SIG-M5 treated with dmso at 0.1 percent for 504 hours (cell line): ENCODE data around the gene RASSF7.
A peak's percentile ranks its signal among the peaks of the same experiment; 100 is the strongest.

Source experiments
- DNase-seq: peaks from one replicate; lab custom pipeline; 2025; ENCODE audit not compliant: unreplicated experiment; lab: John Stamatoyannopoulos, UW

RASSF7 gene

DNA sequence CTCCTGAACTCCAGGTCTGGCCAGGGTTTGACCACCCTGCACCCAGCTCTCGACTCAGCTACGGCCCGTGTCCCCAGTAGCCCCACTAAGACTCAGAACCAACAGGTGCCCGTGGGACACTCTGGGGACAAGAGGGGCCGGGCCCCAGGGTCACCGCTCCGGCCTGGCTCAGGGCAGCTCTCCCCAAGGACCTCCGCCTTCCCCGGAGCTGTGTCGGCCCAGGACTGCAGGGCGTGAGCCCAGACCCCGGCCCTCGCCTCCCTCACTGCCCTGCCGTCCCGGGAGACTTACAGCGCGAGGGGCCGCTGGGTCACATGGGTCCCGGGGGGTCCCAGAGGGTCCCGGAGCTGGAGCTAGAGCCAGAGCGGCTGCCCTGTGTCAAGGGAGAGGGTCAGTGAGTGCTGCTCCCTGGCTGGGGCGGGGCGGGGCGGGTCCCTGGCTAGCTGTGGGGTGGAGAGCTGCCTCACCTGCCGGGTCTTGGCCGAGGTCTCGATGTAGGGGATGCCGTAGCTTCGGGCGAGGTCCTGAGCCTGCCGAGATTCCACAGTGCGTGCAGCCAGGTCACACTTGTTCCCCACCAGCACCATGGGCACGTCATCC lies 27.7 kb upstream of the RASSF7 start:
- DNase-seq = no peak

DNA sequence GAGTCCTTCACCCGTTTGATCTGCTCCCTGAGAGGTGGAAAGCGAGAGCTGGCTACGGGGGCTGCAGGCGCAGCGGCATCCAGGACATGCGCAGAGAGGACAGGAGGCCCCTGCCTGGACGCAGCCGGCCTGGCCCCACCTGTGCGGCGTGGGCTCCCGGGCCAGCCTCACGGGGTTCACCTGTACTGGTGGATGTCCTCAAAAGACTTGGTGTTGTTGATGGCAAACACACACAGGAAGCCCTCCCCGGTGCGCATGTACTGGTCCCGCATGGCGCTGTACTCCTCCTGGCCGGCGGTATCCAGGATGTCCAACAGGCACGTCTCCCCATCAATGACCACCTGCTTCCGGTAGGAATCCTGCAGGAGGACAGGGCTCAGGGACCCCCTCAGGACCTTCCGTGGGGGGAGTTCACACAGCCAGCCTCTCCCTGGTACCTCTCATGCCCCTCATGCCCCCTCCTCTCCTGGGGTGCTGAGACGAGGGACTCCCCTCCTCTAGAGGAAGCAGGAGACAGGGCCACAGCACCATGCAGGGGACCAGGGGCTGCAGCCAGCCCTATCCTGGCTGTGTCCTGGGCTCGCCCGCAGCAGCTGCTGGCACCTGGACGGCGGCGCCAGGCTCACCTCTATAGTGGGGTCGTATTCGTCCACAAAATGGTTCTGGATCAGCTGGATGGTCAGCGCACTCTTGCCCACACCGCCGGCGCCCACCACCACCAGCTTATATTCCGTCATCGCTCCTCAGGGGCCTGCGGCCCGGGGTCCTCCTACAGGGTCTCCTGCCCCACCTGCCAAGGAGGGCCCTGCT lies 27.0 kb upstream of the RASSF7 start:
- no peak for DNase-seq

DNA sequence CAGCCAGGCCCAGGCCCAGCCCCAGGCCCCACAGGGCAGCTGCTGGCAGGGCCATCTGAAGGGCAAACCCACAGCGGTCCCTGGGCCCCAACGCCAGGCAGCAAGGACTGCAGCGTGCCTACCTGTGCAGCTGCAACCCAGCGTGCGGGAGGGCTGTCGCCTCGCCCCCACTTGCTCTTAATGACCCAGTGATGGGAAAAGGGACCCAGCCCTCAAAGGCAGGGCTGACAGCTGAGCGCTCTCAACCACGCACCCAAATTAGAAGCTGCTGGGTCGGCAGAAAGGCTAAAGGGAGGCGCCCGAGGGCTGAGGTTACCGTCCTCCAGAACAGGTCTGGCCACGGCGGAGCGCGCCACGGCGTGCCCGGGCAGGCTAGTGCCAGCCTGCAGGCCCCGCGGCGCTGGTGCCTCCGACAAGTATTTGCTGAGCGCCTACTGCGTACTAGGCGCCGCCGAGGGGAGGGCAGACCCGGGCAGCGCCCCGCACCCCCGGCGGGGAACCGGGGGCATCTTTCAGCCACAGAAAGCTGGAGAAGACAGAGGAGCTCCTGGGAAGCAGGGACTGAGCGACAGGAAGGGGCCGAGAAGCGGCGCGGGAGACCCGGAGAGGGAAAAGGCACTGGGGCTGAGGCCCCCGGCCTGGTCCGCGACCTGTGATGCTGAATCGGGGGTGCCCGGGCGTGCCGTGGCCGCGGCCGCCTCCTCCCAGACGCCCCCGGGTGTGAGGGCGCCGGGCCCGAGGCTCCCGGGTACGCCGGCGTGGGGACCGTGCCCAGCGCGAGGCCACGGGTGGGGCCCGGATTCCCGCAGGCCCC lies 26.2 kb upstream of the RASSF7 start:
- DNase-seq = no peak

DNA sequence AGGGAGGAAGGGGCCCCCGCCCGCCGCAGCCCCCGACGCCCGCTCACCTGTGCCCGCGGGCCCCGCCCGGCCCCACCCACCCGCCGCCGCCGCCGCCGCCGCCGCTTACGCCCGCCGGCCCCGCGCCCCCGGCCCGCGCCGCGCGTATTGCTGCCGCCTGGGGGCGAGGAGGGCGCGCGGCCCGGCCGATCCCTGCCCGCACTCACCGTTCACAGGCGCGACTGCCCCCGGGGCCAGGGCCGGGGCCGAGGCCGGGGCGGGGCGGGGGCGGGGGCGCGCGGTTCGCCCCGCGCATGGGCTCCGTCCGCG lies 25.6 kb upstream of the RASSF7 start:
- DNase-seq = no peak

DNA sequence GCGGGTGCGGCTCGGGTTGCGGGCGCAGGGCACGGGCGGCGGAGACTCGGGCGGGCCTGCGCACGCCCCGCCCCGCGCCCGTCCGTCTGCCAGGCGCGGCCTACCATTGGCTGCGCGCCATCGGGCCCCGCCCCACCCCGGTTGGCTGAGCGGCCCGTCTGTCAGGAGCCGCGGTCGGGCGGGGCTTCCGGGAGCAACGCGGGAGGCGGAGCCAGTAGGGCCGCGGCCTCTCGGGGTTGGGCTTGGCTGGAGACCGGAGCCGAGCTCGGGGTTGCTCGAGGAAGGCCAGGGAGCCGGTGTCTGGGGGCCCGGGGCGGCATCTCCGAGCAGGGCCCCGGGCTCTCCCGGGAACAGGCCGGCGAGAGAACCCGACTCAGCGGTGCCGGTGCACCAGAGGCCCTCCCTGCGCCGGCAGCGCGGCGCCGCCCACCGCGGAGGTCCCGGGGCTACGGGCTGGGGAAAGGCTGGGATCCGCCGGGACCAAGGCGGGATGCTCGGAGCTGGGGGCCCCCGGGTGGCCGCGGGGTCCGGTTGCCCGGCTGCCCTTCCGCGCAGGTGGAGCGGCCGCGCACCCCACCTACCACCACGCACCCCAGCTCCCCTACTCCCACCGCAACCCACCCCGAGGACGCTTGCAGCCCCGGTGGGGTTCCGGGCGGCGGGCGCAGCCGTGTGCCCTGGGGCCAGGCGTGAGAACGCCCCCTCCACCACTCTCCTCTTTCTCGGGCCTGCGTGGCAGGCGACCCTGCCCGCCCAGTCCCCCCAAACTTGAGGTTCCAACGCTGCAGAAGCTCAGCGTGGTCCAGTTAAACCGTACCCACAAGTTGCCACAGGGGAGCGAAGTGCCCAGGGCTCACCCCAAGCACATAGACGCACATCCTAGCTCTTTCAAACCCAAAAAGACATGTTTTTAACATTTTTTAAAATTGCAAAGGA lies 25.0 kb upstream of the RASSF7 start, which contains the start of gene HRAS:
Gene HRAS (minus strand): TSS at position 58 of the 936 bp plus-strand sequence.
- DNase-seq = peak; percentile 80

DNA sequence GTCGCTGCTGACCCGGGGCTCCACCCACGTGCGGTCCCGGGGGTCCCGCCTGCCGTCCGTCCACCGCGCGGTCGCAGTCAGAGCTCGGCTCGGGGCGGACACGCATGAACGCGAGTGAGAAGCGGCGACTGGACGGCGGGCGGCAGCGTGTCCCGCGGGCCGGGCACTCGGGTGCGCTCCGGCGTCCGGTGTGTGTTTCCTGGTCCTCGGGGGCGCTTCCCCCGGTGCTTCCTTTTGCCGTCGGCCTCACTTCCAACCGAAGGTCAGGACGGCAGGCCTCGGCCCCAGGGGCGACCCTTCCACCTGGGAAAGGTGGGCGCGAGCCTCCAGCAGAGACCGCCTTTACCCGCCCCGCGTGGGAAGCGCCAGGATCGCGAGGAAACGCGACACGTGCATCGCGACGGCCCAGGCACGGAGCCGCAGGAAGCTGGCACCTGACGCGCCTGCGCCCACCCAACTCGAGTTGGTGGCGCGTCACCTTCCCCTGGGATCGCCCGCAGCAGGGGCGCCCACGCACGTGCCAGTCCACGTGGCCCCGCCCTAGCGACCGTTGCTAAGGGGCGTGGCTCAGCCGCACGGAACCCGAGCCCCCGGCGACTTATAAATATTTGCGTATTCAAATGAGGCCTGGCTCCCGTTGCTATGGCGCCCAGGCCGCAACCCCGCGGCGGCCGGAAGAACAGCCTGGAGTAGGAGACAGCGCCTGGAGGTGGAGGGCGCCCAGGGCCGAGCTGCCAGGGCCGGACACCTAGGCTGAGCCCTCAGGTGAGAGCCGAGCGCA lies 23.7 kb upstream of the RASSF7 start, which contains the start of gene LRRC56:
Gene LRRC56 (plus strand): TSS at position 687 of the 781 bp plus-strand sequence. CDS start 3,158 bp downstream, outside the sequence.
- peak; percentile 77 for DNase-seq

DNA sequence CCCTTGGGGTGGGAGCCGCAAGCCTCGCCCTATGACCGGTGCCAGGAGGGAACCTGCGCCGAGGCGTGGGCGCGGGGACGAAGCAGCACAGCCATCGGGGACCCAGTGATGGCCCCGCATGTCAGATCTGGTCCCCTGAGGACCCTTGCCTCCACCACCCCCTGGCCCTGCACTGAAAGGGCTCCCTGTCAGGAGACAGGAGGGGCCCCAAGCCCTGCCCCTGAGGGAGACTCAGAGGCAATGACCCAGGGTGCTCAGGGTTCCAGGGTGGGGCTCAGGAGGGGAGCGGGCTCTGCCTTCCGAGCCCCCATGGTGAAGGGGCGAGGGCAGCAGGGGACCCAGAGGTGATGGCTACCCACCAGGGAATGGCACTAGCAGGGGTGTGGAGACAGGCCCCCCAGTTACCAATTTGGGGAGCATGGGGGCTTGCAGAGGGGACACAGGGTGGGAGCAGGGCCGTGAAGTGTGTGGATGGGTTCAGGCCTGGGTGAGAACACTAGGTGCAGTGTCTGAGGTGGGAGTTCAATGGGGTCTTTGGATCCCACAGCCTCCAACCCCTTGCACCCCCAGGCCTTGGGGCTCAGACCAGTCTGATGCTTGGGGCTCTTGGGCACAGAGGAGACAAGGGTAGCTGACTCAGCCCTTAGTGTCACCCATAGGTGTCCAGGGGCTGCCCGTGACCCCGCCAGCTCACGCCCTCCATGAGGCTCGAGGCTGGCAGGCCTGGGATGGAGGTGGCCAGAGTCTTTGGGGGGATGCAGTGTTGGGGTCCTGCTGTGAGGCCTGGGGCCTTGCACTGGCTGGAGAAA lies 22.9 kb upstream of the RASSF7 start:
- no peak for DNase-seq

DNA sequence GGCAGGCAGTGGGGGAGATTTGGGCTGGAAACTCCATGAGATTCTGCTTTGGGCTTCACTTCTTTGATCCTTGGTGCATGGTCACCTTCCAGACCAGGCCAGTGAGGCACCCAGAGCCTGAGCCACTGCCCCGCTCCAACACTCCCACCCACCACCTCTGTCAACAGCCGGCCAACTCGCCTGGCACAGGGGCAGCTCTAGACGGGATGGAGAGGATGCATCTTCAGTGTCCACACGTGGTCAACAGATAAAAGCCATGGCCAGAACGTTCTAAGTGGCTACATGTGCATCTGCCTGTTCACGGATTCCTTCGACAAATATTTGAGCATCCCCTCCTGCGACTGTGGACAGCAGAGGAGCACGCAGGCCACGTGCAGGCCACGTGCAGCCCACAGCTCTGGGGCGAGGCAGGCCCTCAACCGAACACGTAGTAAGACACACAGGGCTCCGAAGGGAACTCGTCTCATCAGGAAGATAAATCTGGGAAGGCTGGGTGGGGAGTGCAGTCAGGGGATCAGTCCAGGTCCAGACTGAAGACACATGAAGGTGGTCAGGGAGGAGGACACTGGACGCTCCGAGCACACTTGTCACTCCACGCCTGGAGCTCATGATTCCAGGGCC lies 22.2 kb upstream of the RASSF7 start:
- no peak for DNase-seq

DNA sequence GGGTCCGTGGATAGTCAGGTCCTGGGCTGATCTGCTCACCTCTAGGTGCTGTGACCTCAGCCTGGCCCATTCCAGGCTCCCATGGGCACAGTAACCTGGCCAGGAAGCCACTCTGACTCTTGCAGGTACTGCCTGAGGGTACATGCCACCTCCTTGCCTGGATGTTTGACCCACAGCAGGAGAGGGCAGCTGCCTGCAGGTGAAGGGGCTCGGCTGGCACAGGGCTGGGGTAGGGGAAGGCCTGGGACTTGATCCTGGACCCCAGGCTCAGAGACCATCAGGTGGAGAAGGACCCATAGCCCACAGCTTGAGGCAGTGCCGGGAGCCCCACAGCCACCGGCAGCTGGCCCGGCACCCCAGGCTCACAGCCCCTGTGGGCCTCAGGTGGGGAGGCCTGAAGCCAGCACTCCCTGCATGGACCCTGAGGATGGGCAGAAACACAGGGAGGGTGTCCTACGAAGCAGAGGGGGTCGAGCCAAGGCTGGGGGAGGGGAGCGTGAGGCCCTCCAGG lies 20.7 kb upstream of the RASSF7 start:
- no peak for DNase-seq

DNA sequence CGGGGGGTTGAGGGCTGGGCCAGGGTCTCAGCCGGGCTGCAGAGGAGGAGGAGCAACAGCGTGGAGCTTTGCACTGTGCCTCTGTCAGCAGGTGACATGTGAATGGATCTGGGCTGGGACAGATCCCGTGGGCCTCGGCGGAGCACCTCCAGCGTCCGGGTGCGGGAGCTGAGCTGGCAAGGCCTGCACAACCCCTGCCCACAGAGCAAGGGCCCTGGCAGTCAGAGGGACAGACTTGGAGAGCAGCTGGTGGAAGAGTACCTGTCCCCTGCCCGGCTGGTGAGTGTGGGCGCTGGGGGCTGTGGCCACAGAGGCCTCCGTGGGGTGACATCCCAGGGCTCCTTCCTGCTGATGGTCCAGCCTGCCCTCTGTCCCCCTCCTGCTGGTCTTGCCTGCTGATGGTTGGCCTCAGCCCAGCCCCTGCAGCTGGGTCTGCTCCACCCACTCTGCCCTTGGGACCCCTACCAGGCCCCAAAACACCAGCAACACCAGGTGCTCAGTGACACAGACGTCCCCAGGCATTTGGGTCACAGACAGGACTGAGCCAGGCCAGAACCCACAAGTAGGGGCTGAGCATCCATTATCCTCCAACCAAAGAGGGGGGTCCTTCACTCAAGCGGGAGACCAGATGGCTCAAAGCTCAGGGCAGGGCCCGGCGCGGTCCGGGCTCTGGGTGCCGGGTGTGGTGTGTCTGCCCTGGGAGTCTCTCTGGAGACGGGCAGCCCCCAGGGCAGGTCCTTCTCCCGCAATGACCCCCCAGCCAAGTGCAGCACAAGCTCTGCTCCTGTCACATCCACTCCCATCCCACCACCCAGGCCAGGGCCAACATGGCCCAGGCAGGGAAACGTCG lies 20.0 kb upstream of the RASSF7 start:
- no peak for DNase-seq

DNA sequence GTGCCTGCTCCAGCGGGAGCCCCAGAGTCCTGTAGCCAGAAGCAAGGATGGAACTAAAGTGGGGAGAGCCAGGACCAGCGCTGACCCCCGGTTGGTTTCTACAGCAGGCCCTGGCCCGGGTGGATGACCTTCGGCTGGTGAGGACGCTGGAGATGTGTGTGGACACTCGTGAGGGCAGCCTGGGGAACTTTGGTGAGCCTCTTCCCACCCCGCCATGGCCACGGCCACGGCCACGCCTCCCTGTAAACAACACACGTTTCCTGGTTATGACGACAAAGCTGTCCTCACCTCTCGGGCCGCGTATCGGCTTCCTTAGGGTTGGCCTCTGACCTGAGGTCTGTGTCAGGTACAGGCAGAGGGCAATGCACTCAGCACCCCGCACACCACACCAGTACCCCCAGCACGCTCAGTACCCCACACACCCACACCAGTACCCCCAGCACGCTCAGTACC lies 19.3 kb upstream of the RASSF7 start:
- no peak for DNase-seq

DNA sequence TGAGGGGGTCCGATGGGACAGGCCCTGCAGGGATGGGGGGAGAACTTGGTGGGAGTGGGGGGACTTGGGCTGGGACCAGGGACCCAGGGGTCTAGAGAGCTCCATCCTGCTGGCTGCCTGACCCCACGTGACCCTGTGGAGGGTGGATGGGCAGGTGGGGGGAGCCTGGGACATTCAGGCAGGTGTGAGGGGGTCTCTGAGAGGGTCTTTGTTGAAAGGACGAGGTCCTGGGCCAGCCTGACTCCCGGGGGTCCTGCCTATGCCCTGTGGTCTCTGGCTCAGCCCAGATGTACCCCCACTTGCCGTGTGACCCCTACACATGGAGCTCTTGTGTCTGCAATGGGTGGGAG lies 16.0 kb upstream of the RASSF7 start:
- DNase-seq = no peak

DNA sequence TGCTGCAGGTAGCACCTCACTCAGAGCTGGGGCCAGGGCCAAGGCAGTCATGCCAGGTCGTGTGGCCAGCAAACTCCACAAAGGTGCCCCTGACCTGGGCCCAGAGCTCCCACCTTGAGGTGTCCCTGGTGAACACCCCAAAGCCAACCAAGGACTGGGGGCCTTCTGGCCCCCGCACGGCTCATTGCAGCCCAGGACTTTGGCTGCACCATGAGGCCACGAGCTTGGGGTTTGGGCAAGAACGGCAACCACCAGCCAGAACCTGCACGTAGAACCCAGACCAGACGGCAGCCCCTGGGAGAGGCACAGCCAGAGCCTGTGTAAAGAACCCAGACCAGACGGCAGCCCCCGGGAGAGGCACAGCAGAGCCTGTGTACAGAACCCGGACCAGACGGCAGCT lies 15.6 kb upstream of the RASSF7 start:
- DNase-seq = no peak

DNA sequence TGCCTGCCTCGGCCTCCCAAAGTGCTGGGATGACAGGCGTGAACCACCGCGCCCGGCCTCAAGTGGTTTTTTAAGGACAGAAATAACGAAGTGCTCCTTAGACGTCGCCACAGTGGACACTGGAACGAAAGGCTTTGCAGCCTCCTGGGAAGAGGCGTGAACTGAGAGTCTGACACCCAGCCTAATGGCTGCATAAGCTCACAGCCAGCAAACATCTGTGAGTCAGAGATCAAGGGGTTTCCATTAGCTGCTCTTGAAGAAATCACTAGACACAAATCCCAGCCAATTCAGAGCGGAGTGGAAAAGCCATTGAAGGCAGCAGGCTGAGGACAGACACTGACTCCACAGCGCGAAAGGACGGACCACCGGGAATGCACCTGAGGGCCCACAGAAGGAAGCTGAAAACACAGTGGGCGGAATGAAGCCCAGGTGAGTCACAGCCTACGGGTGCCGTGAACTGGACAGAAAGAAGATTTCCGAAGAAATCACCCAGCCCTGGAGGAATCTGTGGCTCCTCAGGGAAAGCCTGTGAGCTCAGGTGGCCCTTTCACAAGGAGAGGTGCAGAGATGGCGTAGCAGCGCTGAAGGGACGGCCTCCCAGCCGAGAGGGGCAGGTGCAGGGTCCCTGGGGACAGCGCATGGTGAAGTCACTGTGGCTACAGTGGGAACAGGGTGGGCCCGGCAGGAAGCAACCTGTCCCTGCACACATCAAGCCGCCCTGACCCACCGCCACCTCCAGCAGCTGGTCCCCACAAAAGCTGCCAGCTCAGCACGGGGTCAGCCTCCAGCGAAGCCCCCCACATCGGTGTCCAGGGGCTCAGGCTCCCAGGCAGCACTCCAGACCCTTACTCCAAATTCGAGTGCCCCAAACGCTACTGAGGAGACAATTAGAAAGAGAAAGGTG lies 11.8 kb upstream of the RASSF7 start:
- DNase-seq = no peak

DNA sequence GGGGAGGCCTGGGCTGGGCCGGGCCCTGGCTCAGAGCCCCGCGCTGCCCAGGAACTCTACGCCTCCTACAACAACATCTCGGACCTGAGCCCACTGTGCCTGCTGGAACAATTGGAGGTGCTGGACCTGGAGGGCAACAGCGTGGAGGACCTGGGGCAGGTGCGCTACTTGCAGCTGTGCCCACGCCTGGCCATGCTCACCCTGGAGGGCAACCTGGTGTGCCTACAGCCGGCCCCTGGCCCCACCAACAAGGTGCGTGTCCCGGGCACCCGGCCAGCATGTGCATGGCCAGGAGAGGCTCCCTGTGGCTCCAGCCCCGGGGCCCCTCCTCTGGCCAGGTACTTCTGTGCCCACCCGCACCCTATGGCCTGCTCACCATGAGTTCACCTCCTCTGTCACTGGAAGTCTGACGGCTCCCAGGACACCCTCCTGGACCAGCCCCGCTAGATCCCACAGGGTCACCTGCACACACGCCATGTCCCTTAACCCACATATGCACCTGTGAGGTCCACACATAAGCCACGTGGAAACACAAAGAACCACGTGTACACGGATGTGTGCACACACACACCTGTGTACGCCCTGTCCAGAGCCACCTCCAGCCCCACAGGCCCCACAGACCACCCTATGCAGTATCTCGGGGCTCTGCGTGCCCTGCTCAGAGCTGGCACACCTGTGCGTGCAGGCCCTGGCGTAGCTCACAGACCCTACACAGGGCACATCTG lies 10.6 kb upstream of the RASSF7 start:
- DNase-seq = no peak

DNA sequence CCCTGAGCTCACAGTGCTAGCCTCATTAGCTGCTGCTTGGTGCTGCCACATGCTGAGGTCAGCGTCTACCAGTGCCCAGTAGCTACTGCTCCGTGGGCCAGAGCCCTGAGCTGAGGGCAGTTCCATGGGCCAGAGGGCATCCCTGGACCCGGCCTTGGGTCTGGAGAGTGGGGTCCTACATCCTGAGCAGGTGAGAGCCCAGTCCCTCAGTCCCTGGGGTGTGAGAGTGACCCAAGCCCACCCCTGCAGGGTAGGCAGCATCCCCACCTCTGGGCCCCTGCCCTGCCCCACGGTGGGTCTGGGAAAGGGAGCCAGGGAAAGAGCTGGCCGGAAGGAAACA lies 10.1 kb upstream of the RASSF7 start:
- DNase-seq = no peak
